Ecto neural progenitor cell (in vitro differentiated cells): Measurements from ENCODE around the gene COX19.

Experiments used
- DNase-seq: peaks from one replicate; pipeline ENCODE4 v3.0.0-alpha.2; 2018; ENCODE audit warnings: low spot score

Gene COX19

GRCh38 chr7:991729-992656 is 16.6 kb upstream of the COX19 start:
- no peak for DNase-seq

- DNase-seq = no peak
Observed at GRCh38 chr7:990933-991728, 15.8 kb upstream of the COX19 start.

GRCh38 chr7:990352-990932 is 15.1 kb upstream of the COX19 start:
- DNase-seq = no peak

DNA sequence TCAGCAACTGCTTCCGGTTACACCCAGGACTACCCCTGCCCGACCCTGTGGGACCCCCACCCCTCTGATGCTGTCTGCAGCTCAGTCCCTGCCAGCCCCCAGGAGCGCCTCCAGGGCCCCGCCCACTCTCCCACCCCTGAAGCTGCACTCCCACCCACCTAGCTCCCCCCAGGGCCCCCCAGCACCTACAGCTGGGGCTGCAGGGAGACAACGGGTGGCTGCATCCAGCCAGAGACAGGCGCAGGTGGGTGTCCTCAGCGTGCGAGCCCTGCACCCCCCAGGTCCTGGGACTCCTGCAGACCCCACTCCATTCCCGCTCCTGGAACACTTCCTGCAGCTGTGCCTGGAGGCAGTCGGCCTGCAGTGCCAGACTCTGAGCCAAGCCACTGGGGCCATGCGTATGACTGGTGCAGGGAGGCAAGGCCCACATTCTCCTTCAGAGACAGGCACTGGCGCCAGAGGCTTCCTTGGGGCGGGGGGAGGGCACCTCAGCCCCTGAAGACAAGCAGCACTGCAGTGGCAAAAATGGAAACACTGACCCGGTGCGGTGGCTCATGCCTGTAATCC is 13.7 kb upstream of the COX19 start:
- no peak for DNase-seq

- no peak for DNase-seq
Observed at GRCh38 chr7:988426-988911, 13.1 kb upstream of the COX19 start.

GRCh38 chr7:987909-988308 is 12.6 kb upstream of the COX19 start:
- no peak for DNase-seq

GRCh38 chr7:986766-987751 is 11.7 kb upstream of the COX19 start:
- no peak for DNase-seq

- DNase-seq = no peak
Observed at GRCh38 chr7:985915-986741, 10.8 kb upstream of the COX19 start.

DNA sequence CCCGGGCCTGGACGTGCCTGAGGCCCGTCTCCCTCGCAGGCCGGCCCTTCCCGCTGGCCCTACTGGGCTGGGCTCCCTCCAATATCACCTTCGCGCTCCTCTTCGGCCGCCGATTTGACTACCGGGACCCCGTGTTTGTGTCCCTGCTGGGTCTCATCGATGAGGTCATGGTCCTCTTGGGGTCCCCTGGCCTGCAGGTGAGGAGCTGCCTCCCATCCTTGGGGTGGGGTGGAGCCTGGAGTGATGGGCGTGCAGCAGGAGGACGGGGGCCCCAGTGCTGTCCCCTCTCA is 9.7 kb upstream of the COX19 start:
- no peak for DNase-seq

DNA sequence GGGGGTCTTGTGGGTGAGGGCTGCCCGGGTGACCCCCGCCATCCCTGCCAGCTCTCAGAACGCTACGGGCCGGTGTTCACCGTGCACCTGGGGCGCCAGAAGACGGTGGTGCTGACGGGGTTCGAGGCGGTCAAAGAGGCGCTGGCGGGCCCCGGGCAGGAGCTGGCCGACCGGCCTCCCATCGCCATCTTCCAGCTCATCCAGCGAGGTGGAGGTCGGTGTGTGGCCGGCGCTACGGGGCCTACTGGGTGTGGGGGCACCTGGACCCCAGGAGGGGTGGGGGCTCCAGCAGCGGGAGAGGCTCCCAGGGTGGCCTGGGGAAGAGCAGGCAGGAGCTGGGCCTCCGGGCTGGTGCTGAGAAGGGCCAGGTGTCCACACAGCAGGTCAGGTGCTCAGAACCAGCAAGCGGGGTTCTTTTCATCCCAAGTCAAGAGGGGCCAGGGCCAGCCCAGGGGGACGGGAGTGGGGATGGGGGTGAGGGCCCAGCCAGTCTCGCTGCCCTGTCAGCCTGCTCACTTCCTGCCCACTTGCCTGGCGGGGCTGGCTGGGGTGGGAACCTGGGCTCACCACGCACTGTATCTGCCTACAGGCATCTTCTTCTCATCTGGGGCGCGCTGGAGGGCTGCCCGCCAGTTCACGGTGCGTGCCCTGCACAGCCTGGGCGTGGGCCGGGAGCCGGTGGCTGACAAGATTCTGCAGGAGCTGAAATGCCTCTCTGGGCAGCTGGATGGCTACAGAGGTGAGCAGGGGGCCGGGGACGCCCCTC is 9.2 kb upstream of the COX19 start:
- DNase-seq = no peak

DNA sequence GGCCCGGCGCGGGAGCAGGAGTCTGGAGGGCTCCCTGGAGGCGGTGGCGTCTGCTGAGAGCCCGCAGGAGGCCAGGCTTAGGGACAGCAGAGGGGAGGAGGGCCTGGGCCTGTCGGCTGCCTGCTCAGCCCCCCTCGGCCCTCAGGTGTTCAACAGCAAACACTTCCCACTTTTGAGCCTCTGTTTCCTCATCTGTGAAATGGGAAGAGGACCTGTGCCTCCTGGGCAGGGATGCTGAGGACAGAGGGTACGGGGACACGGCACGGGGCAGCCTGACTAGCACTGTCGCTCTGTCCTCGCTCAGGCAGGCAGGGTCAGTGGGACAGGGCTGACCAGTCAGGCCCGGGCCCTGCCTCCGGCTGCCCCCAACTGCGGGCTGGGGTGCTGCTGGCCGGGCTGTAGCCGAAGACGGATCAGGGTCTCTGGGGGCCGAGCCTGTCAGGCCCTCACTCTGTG is 8.3 kb upstream of the COX19 start:
- no peak for DNase-seq

DNA sequence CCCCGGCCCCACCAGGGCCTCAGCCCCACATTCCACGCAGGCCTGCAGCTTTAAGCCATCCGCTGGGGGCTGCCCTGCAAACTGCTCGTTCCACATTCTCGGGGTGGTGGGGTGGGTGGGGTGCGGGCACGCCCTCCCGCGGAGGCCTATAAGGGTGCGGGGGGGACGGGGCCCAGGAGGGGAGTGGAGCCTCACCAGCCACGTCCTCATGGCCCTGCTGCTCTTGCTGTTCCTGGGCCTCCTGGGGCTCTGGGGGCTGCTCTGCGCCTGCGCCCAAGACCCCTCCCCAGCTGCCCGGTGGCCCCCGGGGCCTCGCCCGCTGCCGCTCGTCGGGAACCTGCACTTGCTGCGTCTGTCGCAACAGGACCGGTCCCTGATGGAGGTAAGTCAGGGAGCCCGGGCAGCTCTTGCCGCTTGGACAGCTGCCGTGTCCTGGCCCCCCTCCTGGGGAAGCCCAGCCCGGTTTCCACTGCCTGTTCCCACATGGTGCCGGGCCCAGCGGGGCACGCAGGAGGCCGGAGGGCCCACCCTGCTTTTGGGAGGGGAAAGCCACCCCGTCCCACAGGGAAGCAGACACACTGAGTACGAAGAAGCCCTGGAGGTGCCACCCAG is 7.8 kb upstream of the COX19 start, which contains the start of gene CYP2W1:
TSS of gene CYP2W1 (plus strand) at position 178 of the 612 bp plus-strand sequence. CDS start at position 209, 31 bp downstream.
- DNase-seq = no peak

- DNase-seq = no peak
Observed at GRCh38 chr7:982511-983003, 7.2 kb upstream of the COX19 start.

- no peak for DNase-seq
Observed at GRCh38 chr7:981793-982510, 6.6 kb upstream of the COX19 start.

DNA sequence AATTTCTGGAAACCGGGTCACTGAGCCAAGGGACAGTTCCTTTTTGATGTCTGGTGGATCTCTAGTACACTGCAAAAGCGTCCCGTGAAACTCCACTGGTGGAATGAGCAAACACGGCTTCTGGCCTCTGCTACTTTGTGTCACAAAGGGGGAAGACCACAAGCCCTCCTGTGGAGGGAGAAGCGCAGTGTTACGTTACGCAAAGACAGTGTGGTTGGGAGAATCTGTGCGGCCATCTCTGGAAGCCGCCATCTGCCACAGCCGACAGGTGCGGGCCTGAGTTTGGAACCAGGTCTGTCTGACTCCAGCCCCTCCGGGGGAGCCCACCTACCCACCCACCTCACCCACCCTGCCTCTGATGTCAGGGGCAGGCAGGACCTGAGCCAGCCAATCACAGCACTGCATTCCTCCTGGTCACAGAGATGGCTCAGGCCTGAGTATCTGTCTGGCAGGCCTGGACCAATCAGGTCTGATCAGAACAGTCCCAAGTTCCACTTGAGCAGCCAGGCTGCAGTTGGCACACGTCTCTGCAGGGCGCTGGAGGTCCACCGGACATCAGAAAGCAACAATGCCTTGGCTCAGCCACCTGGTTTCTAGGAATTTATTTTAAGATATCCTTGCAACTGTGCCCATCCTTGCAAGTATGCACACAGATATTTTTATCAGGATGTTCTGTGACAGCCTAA is 4.7 kb upstream of the COX19 start:
- DNase-seq = no peak

DNA sequence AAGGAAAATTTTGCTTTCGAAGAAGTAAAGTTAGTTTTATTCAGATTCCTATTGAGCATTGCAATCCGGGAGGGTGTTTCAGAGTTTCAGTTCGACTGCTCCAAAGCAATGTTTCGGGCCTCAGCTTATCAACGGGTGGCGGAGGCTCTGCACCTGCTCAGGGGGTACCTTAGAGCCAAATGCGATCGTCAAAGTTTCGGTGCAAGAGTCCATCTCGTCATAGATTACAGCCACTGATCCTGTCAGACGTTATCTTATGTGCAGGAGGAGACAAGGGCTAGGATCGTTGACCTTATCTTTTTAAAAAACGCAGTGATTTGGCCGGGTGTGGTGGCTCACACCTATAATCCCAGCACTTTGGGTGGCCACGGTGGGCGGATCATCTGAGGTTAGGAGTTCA is 3.8 kb upstream of the COX19 start:
- no peak for DNase-seq

DNA sequence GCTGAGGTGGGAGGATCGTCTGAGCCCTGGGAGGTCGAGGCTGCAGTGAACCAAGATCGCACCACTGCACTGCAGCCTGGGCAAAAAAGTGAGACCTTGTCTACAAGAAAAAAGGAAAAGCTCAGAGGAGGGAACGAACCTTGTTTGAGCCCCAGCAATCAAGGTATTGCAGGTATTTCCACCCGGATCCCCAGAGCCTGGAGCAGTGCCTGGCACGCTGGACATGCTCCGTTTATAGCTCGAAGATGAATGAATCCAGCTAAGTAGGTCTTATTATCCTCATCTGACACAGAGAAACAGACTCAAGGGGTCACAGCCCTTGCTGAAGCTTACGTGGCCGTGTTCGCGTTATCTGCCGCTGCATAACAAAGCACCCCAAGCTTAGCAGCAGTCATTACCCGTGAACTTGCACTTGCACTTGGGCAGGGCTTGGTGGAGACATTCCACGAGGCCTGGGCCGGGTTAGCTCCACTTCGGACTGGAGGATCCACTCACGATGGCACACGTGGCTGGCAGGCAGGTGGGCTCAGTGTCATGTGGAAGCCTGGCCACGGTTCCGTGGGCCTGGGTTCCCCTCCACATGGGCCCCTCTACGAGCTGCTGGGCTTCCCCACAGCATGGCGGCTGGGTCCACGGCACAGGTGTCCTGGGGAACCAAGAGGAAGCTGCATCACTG is 3.2 kb upstream of the COX19 start:
- no peak for DNase-seq
